ENCODE data around the gene PHF24.
A peak's percentile ranks its signal among the peaks of the same experiment; 100 is the strongest.
"Not testable (repeated sequence)": the region's sequence is repeated elsewhere in the genome, so short reads cannot be mapped to it uniquely, and the experiment has no call there.

Gene PHF24

DNA sequence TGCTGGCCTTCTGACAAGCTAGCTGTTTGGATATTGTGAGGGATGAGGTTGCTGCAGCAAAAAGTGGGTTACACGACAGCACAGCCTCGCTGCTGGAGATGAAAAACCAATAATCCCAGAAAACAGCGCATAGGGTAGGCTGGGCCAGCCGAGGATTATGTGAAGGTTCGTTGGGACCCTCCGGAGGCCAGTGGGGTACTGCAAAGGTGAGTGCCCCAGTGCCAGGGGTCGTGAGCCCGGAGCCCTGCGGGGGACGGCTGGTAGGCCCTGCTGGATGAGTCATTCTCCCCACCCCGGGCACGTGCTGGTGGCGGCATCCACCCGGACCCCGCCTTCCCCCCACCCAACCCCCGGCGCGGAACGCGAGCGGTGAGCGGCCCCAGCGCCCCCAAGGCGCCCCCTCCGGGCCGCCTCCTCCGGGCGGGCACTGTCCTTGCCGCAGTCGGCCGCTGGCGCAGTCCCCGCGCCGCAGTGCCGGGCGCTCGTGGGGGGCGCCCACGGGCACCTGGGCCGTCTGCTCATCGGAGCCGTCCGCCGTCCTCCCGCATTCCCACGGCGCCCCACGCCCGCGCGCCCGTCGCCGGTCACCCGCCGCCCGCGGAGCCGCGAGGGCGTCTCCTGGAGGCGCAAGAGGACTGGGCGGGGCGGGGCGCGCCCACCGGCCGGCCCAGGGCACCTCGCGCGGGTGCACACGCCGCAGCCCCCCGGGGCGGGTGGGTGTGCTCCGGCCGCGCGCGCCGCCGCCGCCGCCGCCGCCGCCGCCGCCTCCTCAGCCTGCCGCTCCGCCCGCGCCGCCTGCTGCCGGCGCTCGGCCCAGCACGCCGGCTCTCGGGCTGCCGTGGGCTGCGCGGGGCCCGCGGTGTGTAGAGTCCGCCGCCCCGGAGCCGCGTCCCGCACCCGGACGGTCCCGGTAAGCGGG, at the start of gene PHF24:
Gene PHF24 (plus strand): TSS at position 794 of the 919 bp plus-strand sequence. CDS start 13,014 bp downstream, outside the sequence.
- ChIA-PET POLR2A (no interaction called here), CTCF (interaction anchor here (0.9 kb wide), 1 partner anchor 28 kb away, joined by 3 read pairs; no protein-coding TSS in a partner anchor)
- TF ChIP-seq, protein P1, sequence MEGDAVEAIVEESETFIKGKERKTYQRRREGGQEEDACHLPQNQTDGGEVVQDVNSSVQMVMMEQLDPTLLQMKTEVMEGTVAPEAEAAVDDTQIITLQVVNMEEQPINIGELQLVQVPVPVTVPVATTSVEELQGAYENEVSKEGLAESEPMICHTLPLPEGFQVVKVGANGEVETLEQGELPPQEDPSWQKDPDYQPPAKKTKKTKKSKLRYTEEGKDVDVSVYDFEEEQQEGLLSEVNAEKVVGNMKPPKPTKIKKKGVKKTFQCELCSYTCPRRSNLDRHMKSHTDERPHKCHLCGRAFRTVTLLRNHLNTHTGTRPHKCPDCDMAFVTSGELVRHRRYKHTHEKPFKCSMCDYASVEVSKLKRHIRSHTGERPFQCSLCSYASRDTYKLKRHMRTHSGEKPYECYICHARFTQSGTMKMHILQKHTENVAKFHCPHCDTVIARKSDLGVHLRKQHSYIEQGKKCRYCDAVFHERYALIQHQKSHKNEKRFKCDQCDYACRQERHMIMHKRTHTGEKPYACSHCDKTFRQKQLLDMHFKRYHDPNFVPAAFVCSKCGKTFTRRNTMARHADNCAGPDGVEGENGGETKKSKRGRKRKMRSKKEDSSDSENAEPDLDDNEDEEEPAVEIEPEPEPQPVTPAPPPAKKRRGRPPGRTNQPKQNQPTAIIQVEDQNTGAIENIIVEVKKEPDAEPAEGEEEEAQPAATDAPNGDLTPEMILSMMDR (IDR thresholded peaks at IDR 0.05; ENCODE audit: control extremely low read depth, extremely low read depth, low read depth, missing control alignments), result no peak
- no peak for DNase-seq (ENCODE audit: extremely low spot score)

- POLR2A ChIA-PET, result no interaction called here
- TF ChIP-seq, protein P1 (IDR thresholded peaks at IDR 0.05; ENCODE audit: control extremely low read depth, extremely low read depth, low read depth, missing control alignments), result no peak
- no peak for DNase-seq (ENCODE audit: extremely low spot score)
- CTCF ChIA-PET, result interaction anchor here (0.7 to 1.2 kb wide), 3 partner anchors 15 to 167 kb away, joined by 3 read pairs; no protein-coding TSS in a partner anchor
These were observed 31.0 kb upstream of the PHF24 start for GRCh38 chr9:34927061-34927460.

DNA sequence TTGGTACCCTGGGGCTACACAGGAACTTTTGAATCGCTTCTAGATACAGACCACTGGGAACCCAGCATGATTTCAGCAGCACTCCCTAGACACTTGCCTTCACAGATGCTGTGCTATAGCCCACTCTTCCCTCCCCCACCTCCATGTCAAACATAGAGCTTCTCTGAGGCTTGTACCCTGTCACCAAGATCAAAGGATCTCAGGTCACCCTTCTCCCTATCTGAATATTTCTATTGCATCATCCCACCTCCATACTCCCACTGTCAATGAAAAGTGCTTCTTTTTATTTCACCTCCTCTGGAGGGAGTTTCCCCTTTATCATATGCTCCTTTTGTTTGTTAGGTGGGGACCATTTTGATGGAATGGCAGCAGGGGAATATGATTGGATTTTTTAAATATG, 29.2 kb upstream of the PHF24 start:
- ChIA-PET POLR2A (no interaction called here), CTCF (interaction anchor here (0.9 to 1.7 kb wide), 10 partner anchors 9 to 113 kb away, joined by 3 to 8 read pairs (median 4); partner anchors contain the start of gene DNAJB5)
- no peak for DNase-seq (ENCODE audit: extremely low spot score)
- TF ChIP-seq, protein P1 (IDR thresholded peaks at IDR 0.05; ENCODE audit: control extremely low read depth, extremely low read depth, low read depth, missing control alignments), result no peak

- CTCF ChIA-PET, result interaction anchor here (1.1 to 1.7 kb wide), 7 partner anchors 30 to 112 kb away, joined by 3 to 8 read pairs (median 4); partner anchors contain the start of gene DNAJB5
- DNase-seq (ENCODE audit: extremely low spot score), result peak; percentile 28
- POLR2A ChIA-PET, result no interaction called here
- TF ChIP-seq, protein P1 (IDR thresholded peaks at IDR 0.05; ENCODE audit: control extremely low read depth, extremely low read depth, low read depth, missing control alignments), result peak; percentile 53
These were observed 28.5 kb upstream of the PHF24 start for GRCh38 chr9:34929506-34930102.

- DNase-seq (ENCODE audit: extremely low spot score); POLR2A ChIA-PET: not testable (repeated sequence)
- CTCF ChIA-PET, result interaction anchor here (0.9 to 1.9 kb wide), 2 partner anchors 14 to 111 kb away, joined by 3 to 5 read pairs; no protein-coding TSS in a partner anchor
These were observed 18.1 kb upstream of the PHF24 start for GRCh38 chr9:34939989-34940388.

DNA sequence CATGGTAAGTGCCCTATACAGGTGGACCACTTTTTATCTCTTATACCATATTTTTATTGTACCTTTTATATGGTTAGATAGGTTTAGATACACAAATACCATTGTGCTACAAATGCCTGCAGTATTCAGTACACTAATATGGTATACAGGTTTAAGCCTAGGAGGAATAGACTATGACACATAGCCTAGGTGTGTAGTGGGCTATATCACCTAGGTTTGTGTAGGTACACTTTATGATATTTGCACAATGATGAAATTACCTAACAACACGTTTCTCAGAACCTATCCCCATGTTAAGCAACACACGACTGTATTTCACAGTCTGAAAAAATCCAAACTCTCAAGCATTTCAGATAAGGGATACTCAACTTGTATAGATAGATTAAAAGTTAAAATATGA, 9.6 kb upstream of the PHF24 start:
- CTCF ChIA-PET, result interaction anchor here (1.6 kb wide), 1 partner anchor 20 kb away, joined by 5 read pairs; no protein-coding TSS in a partner anchor
- POLR2A ChIA-PET, result no interaction called here

More for the DNA sequence above, 9.6 kb upstream of the PHF24 start:
- no peak for DNase-seq (ENCODE audit: extremely low spot score)
- TF ChIP-seq, protein P1 (IDR thresholded peaks at IDR 0.05; ENCODE audit: control extremely low read depth, extremely low read depth, low read depth, missing control alignments), result no peak

All from GM10248 (cell line).